Measurements from ENCODE around the gene IKBKE. TPM values are rescaled to one million over a fixed set of nuclear protein-coding genes. Genes with fewer than 3 reads are reported as not detected.
A peak's percentile ranks its signal among the peaks of the same experiment; 100 is the strongest.

Gene IKBKE
- total RNA-seq, 2 donors from 2014 or later, result 5.0 to 8.5 TPM

GRCh38 chr1:206503591-206504362, 33.5 kb downstream of the IKBKE start:
- H3K9ac ChIP-seq (ENCODE audit: extremely low read depth, low read length, poor library complexity, severe bottlenecking), result no peak overlapping the region

GRCh38 chr1:206504363-206504713, 34.1 kb downstream of the IKBKE start:
- H3K27me3 Mint-ChIP-seq (ENCODE audit: insufficient read depth), result peaks cover 72% of the 10 kb centered on the region
- Histone ChIP-seq H3K9ac (ENCODE audit: extremely low read depth, low read length, poor library complexity, severe bottlenecking) (no peak overlapping the region), H3K27me3 (ENCODE audit: control insufficient read depth, insufficient read depth, low read length, poor library complexity, severe bottlenecking) (peaks cover 69% of the 10 kb centered on the region), H3K27ac (ENCODE audit: low read depth, low read length) (no peak overlapping the region), H3K4me3 (ENCODE audit: low read length) (no peak overlapping the region), H3K4me1 (ENCODE audit: control insufficient read depth, insufficient read depth, low read length) (no peaks in the 10 kb centered on the region), H3K36me3 (ENCODE audit: control insufficient read depth, insufficient read depth, low read length) (no peaks in the 10 kb centered on the region), H3K9me3 (ENCODE audit: control insufficient read depth, low read length) (no peaks in the 10 kb centered on the region)
- H3K4me1 Mint-ChIP-seq, result peaks cover 4% of the 10 kb centered on the region
- no peaks in the 10 kb centered on the region for H3K9me3 Mint-ChIP-seq
- no peak for TF ChIP-seq CTCF (conservative IDR thresholded peaks at IDR 0.05)
- H3K27ac Mint-ChIP-seq, result no peak overlapping the region
- H3K36me3 Mint-ChIP-seq (ENCODE audit: low read depth), result no peaks in the 10 kb centered on the region
- no peak for DNase-seq
- no peak overlapping the region for H3K4me3 Mint-ChIP-seq
- WGBS, 2 experiments (ENCODE audit: insufficient coverage in 1 of 2, insufficient read length in 1 of 2), result 89 to 100% methylated on average over 2 to 3 of the region's 3 CpGs

More at GRCh38 chr1:206503591-206504362, 33.5 kb downstream of the IKBKE start:
- Histone ChIP-seq H3K36me3 (ENCODE audit: control insufficient read depth, insufficient read depth, low read length) (no peaks in the 10 kb centered on the region), H3K27ac (ENCODE audit: low read depth, low read length) (no peak overlapping the region), H3K4me1 (ENCODE audit: control insufficient read depth, insufficient read depth, low read length) (no peaks in the 10 kb centered on the region), H3K27me3 (ENCODE audit: control insufficient read depth, insufficient read depth, low read length, poor library complexity, severe bottlenecking) (peaks cover 63% of the 10 kb centered on the region), H3K4me3 (ENCODE audit: low read length) (no peak overlapping the region), H3K9me3 (ENCODE audit: control insufficient read depth, low read length) (no peaks in the 10 kb centered on the region)
- no peak overlapping the region for H3K4me3 Mint-ChIP-seq
- H3K4me1 Mint-ChIP-seq, result peaks cover 4% of the 10 kb centered on the region
- no peak overlapping the region for H3K27ac Mint-ChIP-seq
- no peak for TF ChIP-seq CTCF (conservative IDR thresholded peaks at IDR 0.05)
- H3K9me3 Mint-ChIP-seq, result no peaks in the 10 kb centered on the region
- no peak for DNase-seq
- H3K36me3 Mint-ChIP-seq (ENCODE audit: low read depth), result no peaks in the 10 kb centered on the region
- WGBS, 2 experiments (ENCODE audit: insufficient coverage in 1 of 2, insufficient read length in 1 of 2), result 76 to 80% methylated on average over 1 to 8 of the region's 8 CpGs
- H3K27me3 Mint-ChIP-seq (ENCODE audit: insufficient read depth), result peaks cover 66% of the 10 kb centered on the region

DNA sequence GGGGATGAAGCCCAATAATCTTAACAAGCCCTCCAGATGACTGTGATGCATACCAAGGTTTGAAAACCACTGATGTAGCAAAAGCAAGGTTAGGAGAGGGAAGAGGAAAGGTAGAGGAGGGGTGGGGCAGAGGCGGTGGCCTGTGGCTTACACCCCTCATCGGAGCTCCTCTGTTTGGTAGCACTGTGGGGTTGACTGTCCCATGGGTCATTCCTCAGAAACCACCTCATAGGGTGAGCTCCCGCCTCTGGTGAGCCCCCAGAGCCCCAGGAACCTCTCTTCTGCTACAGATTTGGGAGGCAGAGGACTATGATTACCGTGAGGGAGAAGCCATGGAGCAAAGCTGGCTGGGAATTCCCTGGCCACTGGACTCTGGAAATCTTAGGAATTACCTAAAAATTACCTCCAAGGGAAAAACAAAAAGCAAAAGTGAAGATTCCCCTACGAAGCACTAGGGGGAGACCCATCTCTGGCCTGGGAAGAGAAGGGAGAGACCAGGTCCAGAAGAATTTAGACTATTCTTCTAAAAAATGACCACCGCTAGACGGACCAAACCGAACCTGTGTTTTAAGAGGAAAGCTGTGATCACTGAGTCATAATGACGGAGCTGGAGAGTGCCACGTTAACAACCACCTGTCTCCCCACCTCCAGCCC, 35.6 kb downstream of the IKBKE start:
- Mint-ChIP-seq H3K9me3 (no peaks in the 10 kb centered on the region), H3K36me3 (ENCODE audit: low read depth) (no peaks in the 10 kb centered on the region), H3K27me3 (ENCODE audit: insufficient read depth) (peaks cover 87% of the 10 kb centered on the region), H3K4me1 (peaks cover 4% of the 10 kb centered on the region), H3K4me3 (peak overlapping the region; percentile 54), H3K27ac (no peak overlapping the region)
- DNase-seq, result no peak
- peak; percentile 76 for TF ChIP-seq CTCF (conservative IDR thresholded peaks at IDR 0.05)
- Histone ChIP-seq H3K9ac (ENCODE audit: extremely low read depth, low read length, poor library complexity, severe bottlenecking) (no peak overlapping the region), H3K27ac (ENCODE audit: low read depth, low read length) (no peak overlapping the region), H3K9me3 (ENCODE audit: control insufficient read depth, low read length) (no peaks in the 10 kb centered on the region), H3K36me3 (ENCODE audit: control insufficient read depth, insufficient read depth, low read length) (no peaks in the 10 kb centered on the region), H3K4me3 (ENCODE audit: low read length) (no peak overlapping the region), H3K4me1 (ENCODE audit: control insufficient read depth, insufficient read depth, low read length) (no peaks in the 10 kb centered on the region), H3K27me3 (ENCODE audit: control insufficient read depth, insufficient read depth, low read length, poor library complexity, severe bottlenecking) (peaks cover 84% of the 10 kb centered on the region)
- WGBS, 2 experiments (ENCODE audit: insufficient coverage in 1 of 2, insufficient read length in 1 of 2), result 51 to 55% methylated on average over 6 to 10 of the region's 10 CpGs
